GM12891 (cell line): ENCODE results near the gene PRF1.

Source experiments
- POLR2A ChIP-seq: IDR thresholded peaks from 2 replicates; pipeline ENCODE4 v1.6.1; 2011; ENCODE audit warnings: low read depth, low read length, control low read depth
- POLR2AphosphoS5 ChIP-seq: IDR thresholded peaks from 2 replicates; pipeline ENCODE4 v1.6.1; 2011; ENCODE audit warnings: low read depth, low read length, control low read depth
- POU2F2 ChIP-seq: IDR thresholded peaks from 2 replicates; pipeline ENCODE4 v1.6.1; 2011; ENCODE audit warnings: low read depth, mild to moderate bottlenecking, control low read depth, low read length, moderate library complexity
- TAF1 ChIP-seq: IDR thresholded peaks from 2 replicates; pipeline ENCODE4 v1.6.1; 2011; ENCODE audit warnings: low read depth, low read length, control low read depth

- no peak for TF ChIP-seq POLR2AphosphoS5
- TF ChIP-seq POU2F2 = no peak
- TF ChIP-seq POLR2A = no peak
- TF ChIP-seq TAF1 = no peak
Measured at GRCh38 chr10:70573599-70574506, 28.7 kb downstream of the PRF1 start.
